Measurements from ENCODE around the gene DDAH1. TPM values are rescaled to one million over a fixed set of nuclear protein-coding genes. Genes with fewer than 3 reads are reported as not detected.

DDAH1 gene
- total and polyA plus RNA-seq, 2 of the 8 experiments (the other 6 are each of a cell fraction or from before 2014, with no cell fraction given): 22.8 to 54.5 TPM

DNA sequence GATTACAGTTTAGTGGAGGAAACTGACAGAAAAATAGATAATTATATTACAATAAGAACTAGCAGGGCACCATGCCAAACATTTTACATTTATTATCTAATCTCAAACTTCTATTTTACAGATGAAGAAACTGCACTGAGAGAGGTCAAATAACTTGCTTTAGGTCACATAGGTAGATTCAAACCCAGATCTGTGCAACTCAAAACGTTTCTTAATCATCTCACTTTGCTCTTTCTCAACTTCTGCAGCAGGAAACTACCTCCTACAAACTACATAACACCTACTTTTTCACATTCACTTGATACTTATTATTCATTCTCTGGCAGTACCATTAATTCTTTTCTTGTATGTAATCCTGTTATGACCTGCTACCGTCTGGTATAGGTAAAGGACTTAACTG is 138.6 kb downstream of the DDAH1 start:
- no peak overlapping the region for H3K27ac ChIP-seq (ENCODE audit: low read depth, low read length)

More for the DNA sequence above, 138.6 kb downstream of the DDAH1 start:
- H3K9ac ChIP-seq (replicated peaks in 1 of 4; ENCODE audit: extremely low read depth in 1 of 4, low read depth in 3 of 4, low read length in 3 of 4): no peak overlapping the region
- H2BK20ac ChIP-seq (ENCODE audit: low read length): no peak overlapping the region
- H3K14ac ChIP-seq (ENCODE audit: insufficient read length): no peak overlapping the region
- no peak overlapping the region for H3K4ac ChIP-seq (replicated peaks; ENCODE audit: insufficient read length, low read depth, low read length)
- H3K23ac ChIP-seq (ENCODE audit: insufficient read length): no peak overlapping the region
- no peak for FAIRE-seq
- ChIA-PET POLR2A (ENCODE audit: partially characterized antibody) (interaction anchor here (0.7 to 1.9 kb wide), 2 partner anchors 12 to 258 kb away, joined by 3 to 5 read pairs; no protein-coding TSS in a partner anchor), CTCF (ENCODE audit: partially characterized antibody) (interaction anchor here (0.7 kb wide), 1 partner anchor 18 kb away, joined by 3 read pairs; no protein-coding TSS in a partner anchor)
- H2BK12ac ChIP-seq (ENCODE audit: low read depth, low read length): no peak overlapping the region
- no peak overlapping the region for H3K56ac ChIP-seq (replicated peaks; ENCODE audit: insufficient read length, low read depth, low read length)
- no peak overlapping the region for H2AFZ ChIP-seq (ENCODE audit: low read length)
- H3K4me1 ChIP-seq (replicated peaks in 1 of 4; ENCODE audit: control insufficient read depth in 3 of 4, insufficient read depth in 4 of 4, low read length in 3 of 4): peaks cover 0 to 20% (median 5%) of the 10 kb centered on the region in 4 experiments; a peak in 5 of 7 replicates
- no peak overlapping the region for H4K8ac ChIP-seq (ENCODE audit: extremely low read depth, insufficient read depth, low read length)
- H2BK120ac ChIP-seq (replicated peaks; ENCODE audit: low read depth, low read length): no peak overlapping the region
- H4K91ac ChIP-seq (replicated peaks; ENCODE audit: insufficient read length, low read length): no peak overlapping the region
- no peak for DNase-seq (ENCODE audit: low read depth in 1 of 2, low spot score in 2 of 2)
- no peak overlapping the region for H3K4me3 ChIP-seq (ENCODE audit: extremely low read depth in 1 of 4, insufficient read depth in 2 of 4, low read depth in 3 of 4, low read length in 4 of 4)
- no peak overlapping the region for H2BK5ac ChIP-seq (ENCODE audit: low read depth, low read length)
- H3K79me1 ChIP-seq (ENCODE audit: low read depth, low read length): no peaks in the 10 kb centered on the region
- WGBS, 2 experiments (ENCODE audit: extremely low coverage in 1 of 2, insufficient coverage in 1 of 2, insufficient read length in 1 of 2, insufficient replicate concordance in 2 of 2, low coverage in 1 of 2, low lambda C conversion rate in 2 of 2, missing lambda C conversion rate in 1 of 2): 82% methylated on average over 2 of the region's 2 CpGs; no CpG with 5 or more reads in 1 of the 2 experiments
- H2AK5ac ChIP-seq (ENCODE audit: low read depth, low read length): no peak overlapping the region
- H3K79me2 ChIP-seq (ENCODE audit: control insufficient read depth in 1 of 2, insufficient read depth in 2 of 2, low read length in 2 of 2): no peaks in the 10 kb centered on the region
- no peaks in the 10 kb centered on the region for H4K20me1 ChIP-seq (replicated peaks in 1 of 2; ENCODE audit: control insufficient read depth in 1 of 2, insufficient read depth in 2 of 2, low read length in 2 of 2)
- H3K18ac ChIP-seq (ENCODE audit: extremely low read depth, low read length): no peak overlapping the region
- H3K36me3 ChIP-seq (ENCODE audit: control insufficient read depth in 2 of 4, insufficient read depth in 4 of 4, low read length in 3 of 4): no peaks in the 10 kb centered on the region
- H3K23me2 ChIP-seq (ENCODE audit: low read depth, low read length): no peaks in the 10 kb centered on the region
- no peak overlapping the region for H4K5ac ChIP-seq (ENCODE audit: insufficient read length, low read depth, low read length)
- H3K27me3 ChIP-seq (replicated peaks in 1 of 4; ENCODE audit: control insufficient read depth in 3 of 4, extremely low read depth in 1 of 4, insufficient read depth in 3 of 4, low read length in 3 of 4): no peaks in the 10 kb centered on the region
- no peaks in the 10 kb centered on the region for H3K9me3 ChIP-seq (ENCODE audit: insufficient read depth in 2 of 2, low read depth in 1 of 2, low read length in 1 of 2)
- H3K4me2 ChIP-seq (ENCODE audit: insufficient read depth in 1 of 2, low read depth in 2 of 2, low read length in 2 of 2): no peak overlapping the region
- no peak for TF ChIP-seq EGR1 (IDR thresholded peaks at IDR 0.05; ENCODE audit: borderline replicate concordance, low read depth, low read length)
- H2BK15ac ChIP-seq (ENCODE audit: low read length): no peak overlapping the region
